Panc1 (cell line): ENCODE measurements around the gene MOB1A. TPM values are rescaled to one million over a fixed set of nuclear protein-coding genes. Genes with fewer than 3 reads are reported as not detected.

Experiments
- ATAC-seq: fragments of 200-7000 bp; cut with Tn5 transposase; 2 replicates; pipeline ENCODE4 v1.9.1; 2020; ENCODE audit warnings: mild to moderate bottlenecking, moderate library complexity
- BruUV-seq: library from RNA; stranded (reverse); fragments of 400-500 nt; replicated peaks from 2 replicates; lab custom pipeline; 2021; lab: Mats Ljungman, UMichigan
- CTCF ChIA-PET: fragments of 300-600 bp; sonication (Branson Sonifier 250); formaldehyde crosslinking; loops from one replicate; lab custom pipeline; 2022; ENCODE audit warnings: antibody characterized with exemption; lab: Charles Lee
- POLR2A ChIA-PET: fragments of 300-600 bp; sonication (Branson Sonifier 250); formaldehyde crosslinking; loops from one replicate; lab custom pipeline; 2022; ENCODE audit warnings: antibody characterized with exemption; lab: Charles Lee
- DNase-seq: peaks from one replicate; pipeline ENCODE4 v3.0.0-alpha.2; 2010; ENCODE audit warnings: low read depth, low spot score
- H3K27ac ChIP-seq: 2 replicates; pipeline ENCODE4 v1.5.1; 2011; ENCODE audit warnings: mild to moderate bottlenecking, low read length, inconsistent platforms
- H3K27me3 ChIP-seq: fragments of 200-500 bp; sonication (Bioruptor generic); 2 replicates; pipeline ENCODE4 v1.6.0; 2014; ENCODE audit warnings: low read length, inconsistent platforms; ENCODE audit not compliant: control insufficient read depth, insufficient read depth
- H3K36me3 ChIP-seq: fragments of 200-500 bp; sonication (Bioruptor generic); 2 replicates; pipeline ENCODE4 v1.5.1; 2014; ENCODE audit warnings: inconsistent platforms, mild to moderate bottlenecking, low read length, moderate library complexity; ENCODE audit not compliant: control insufficient read depth, insufficient read depth
- H3K4me1 ChIP-seq: 2 replicates; pipeline ENCODE4 v1.5.1; 2011; ENCODE audit warnings: inconsistent platforms, mild to moderate bottlenecking, low read length, moderate library complexity; ENCODE audit not compliant: control insufficient read depth, insufficient read depth
- H3K4me3 ChIP-seq, 2 experiments: 2 replicates each; pipeline ENCODE4 v1.5.1; 2011 to 2012; ENCODE audit warnings: low read depth in 2 of 2, low read length in 2 of 2, mild to moderate bottlenecking in 2 of 2, inconsistent platforms in 1 of 2, moderate library complexity in 1 of 2
- H3K9me3 ChIP-seq: fragments of 200-500 bp; sonication (Bioruptor generic); 2 replicates; pipeline ENCODE4 v1.5.1; 2014; ENCODE audit warnings: low read depth, mild to moderate bottlenecking, inconsistent platforms, low read length, moderate library complexity; ENCODE audit not compliant: control insufficient read depth, insufficient read depth
- CTCF ChIP-seq: fragments of 450-650 bp; IDR thresholded peaks from 2 replicates; pipeline ENCODE4 v1.5.1; 2017; ENCODE audit warnings: mild to moderate bottlenecking
- POLR2AphosphoS5 ChIP-seq: IDR thresholded peaks from 2 replicates; pipeline ENCODE4 v1.6.1; 2012; ENCODE audit warnings: mild to moderate bottlenecking, low read depth, low read length, moderate library complexity
- SIN3A ChIP-seq: IDR thresholded peaks from 2 replicates; pipeline ENCODE4 v1.6.1; 2012; ENCODE audit warnings: low read depth, mild to moderate bottlenecking, low read length, moderate library complexity, borderline replicate concordance; ENCODE audit not compliant: insufficient read depth
- TCF7L2 ChIP-seq: IDR thresholded peaks from 2 replicates; pipeline ENCODE4 v1.6.1; 2011; ENCODE audit warnings: mild to moderate bottlenecking, low read depth, low read length, inconsistent platforms
- in situ Hi-C: cut with HindIII; loops from 2 replicates; pipeline ENCODE4 v1.10.0; 2016; ENCODE audit warnings: low sequenced_read_pairs, low pct_unique_long_range_greater_than_20kb
- intact Hi-C: fragments of 100-400 bp; cut with micrococcal nuclease; formaldehyde crosslinking; loops from one replicate; pipeline ENCODE4 v1.10.0; 2022; ENCODE audit not compliant: unreplicated experiment
- total RNA-seq: library from RNA; stranded (reverse); gene quantifications from one replicate; pipeline ENCODE4 v1.2.1, GENCODE V29; 2021; ENCODE audit not compliant: unreplicated experiment
- TF ChIP-seq, protein P1 (sequence below), 2 experiments: IDR thresholded peaks; 2 replicates each; pipeline ENCODE4 v1.6.1; 2011 to 2012; ENCODE audit warnings: low read depth in 2 of 2, control low read depth in 1 of 2, low read length in 1 of 2, mild to moderate bottlenecking in 1 of 2, moderate library complexity in 1 of 2; ENCODE audit not compliant: insufficient read depth in 1 of 2

The MOB1A gene
- total RNA-seq, 1 experiment from 2014 or later: 184 TPM

- in situ Hi-C loops: no loop called here
- Histone ChIP-seq H3K36me3 (peaks cover 54% of the 10 kb centered on the region), H3K4me3 (no peak overlapping the region), H3K27ac (no peak overlapping the region), H3K9me3 (no peaks in the 10 kb centered on the region), H3K4me1 (no peaks in the 10 kb centered on the region), H3K27me3 (no peaks in the 10 kb centered on the region)
- no peak for ATAC-seq
- intact Hi-C loops: no loop called here
- CTCF ChIA-PET: interaction anchor here (1.0 kb wide), 1 partner anchor 23 kb away, joined by 3 read pairs; the partner anchor contains the start of gene MOB1A
- no peak for TF ChIP-seq CTCF
- TF ChIP-seq POLR2AphosphoS5: no peak
- POLR2A ChIA-PET: no interaction called here
- no peak for DNase-seq
- no TSS peak for BruUV-seq
Observed at GRCh38 chr2:74155830-74156229, 22.8 kb downstream of the MOB1A start.

DNA sequence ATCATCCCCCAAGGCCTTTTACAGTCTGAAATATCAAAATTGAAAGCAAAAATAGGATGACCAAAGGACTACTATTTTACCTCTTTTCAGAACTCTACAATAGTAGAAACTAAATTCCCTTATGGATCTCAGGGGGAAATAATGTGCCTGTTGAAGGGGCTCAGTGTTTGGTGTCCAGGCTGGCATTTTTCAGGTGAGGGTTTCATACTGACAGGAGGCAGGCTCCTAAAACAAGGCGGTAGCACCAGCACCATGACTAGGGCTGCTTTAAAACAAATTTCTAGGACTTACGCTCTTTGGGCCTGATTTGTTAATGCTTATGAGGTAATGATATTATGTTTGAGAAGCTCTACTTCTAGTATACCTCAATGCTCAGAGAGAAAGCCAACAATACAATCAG is 25.7 kb downstream of the MOB1A start:
- in situ Hi-C loops: no loop called here
- no peak overlapping the region for H3K27ac ChIP-seq
- intact Hi-C loops: no loop called here
- TF ChIP-seq TCF7L2: no peak
- no peak for TF ChIP-seq CTCF
- TF ChIP-seq SIN3A: no peak
- TF ChIP-seq, protein P1, sequence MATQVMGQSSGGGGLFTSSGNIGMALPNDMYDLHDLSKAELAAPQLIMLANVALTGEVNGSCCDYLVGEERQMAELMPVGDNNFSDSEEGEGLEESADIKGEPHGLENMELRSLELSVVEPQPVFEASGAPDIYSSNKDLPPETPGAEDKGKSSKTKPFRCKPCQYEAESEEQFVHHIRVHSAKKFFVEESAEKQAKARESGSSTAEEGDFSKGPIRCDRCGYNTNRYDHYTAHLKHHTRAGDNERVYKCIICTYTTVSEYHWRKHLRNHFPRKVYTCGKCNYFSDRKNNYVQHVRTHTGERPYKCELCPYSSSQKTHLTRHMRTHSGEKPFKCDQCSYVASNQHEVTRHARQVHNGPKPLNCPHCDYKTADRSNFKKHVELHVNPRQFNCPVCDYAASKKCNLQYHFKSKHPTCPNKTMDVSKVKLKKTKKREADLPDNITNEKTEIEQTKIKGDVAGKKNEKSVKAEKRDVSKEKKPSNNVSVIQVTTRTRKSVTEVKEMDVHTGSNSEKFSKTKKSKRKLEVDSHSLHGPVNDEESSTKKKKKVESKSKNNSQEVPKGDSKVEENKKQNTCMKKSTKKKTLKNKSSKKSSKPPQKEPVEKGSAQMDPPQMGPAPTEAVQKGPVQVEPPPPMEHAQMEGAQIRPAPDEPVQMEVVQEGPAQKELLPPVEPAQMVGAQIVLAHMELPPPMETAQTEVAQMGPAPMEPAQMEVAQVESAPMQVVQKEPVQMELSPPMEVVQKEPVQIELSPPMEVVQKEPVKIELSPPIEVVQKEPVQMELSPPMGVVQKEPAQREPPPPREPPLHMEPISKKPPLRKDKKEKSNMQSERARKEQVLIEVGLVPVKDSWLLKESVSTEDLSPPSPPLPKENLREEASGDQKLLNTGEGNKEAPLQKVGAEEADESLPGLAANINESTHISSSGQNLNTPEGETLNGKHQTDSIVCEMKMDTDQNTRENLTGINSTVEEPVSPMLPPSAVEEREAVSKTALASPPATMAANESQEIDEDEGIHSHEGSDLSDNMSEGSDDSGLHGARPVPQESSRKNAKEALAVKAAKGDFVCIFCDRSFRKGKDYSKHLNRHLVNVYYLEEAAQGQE (IDR thresholded peaks at IDR 0.05; ENCODE audit: insufficient read depth in 1 of 2, low read depth in 2 of 2, low read length in 1 of 2): no peak
- TF ChIP-seq POLR2AphosphoS5: no peak
- H3K27me3 ChIP-seq: no peaks in the 10 kb centered on the region
- ChIA-PET POLR2A (no interaction called here), CTCF (no interaction called here)
- no peak overlapping the region for H3K4me3 ChIP-seq
- H3K9me3 ChIP-seq: no peaks in the 10 kb centered on the region
- peaks cover 5% of the 10 kb centered on the region; the same call in 1 of the 2 replicates for H3K4me1 ChIP-seq
- peaks cover 49% of the 10 kb centered on the region for H3K36me3 ChIP-seq
- ATAC-seq: no peak
- BruUV-seq: no TSS peak
- no peak for DNase-seq
